GM12892 (cell line): ENCODE measurements around the gene ATP8B3.

ENCODE experiments used
- POLR2A ChIP-seq: IDR thresholded peaks from 2 replicates; pipeline ENCODE4 v1.6.1; 2011; ENCODE audit warnings: low read depth, low read length, control low read depth
- POLR2AphosphoS5 ChIP-seq: IDR thresholded peaks from 2 replicates; pipeline ENCODE4 v1.6.1; 2011; ENCODE audit warnings: low read depth, low read length, control low read depth
- TAF1 ChIP-seq: IDR thresholded peaks from 2 replicates; pipeline ENCODE4 v1.6.1; 2011; ENCODE audit warnings: low read depth, mild to moderate bottlenecking, control low read depth, low read length, borderline replicate concordance

- TF ChIP-seq POLR2A (no peak), POLR2AphosphoS5 (no peak), TAF1 (no peak)
Observed at GRCh38 chr19:1750343-1751021, 61.6 kb downstream of the ATP8B3 start.
